Measurements from ENCODE around the gene ADAM22.

The ADAM22 gene

GRCh38 chr7:88041583-88041982 lies 107.5 kb downstream of the ADAM22 start:
- DNase-seq = no peak

DNA sequence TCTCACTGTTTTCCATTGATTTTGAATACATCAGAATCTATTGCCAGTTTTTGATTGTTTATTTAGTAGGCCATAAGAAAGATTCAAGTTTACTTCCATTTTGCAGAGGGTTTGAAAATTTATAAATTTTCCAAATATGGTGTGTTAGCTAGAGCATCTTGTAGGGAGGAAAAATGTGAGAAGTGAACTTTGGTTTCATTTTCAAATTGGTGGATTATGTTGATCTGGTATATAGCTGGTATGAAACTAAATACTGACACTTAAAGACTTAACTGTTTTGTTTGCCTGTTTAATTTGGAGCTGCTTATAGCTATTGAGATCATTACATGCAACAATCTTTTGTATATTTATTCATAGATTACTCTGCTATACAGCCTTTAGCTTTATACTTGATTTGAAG lies 108.1 kb downstream of the ADAM22 start:
- no peak for DNase-seq

GRCh38 chr7:88042803-88043202 lies 108.8 kb downstream of the ADAM22 start:
- no peak for DNase-seq

DNA sequence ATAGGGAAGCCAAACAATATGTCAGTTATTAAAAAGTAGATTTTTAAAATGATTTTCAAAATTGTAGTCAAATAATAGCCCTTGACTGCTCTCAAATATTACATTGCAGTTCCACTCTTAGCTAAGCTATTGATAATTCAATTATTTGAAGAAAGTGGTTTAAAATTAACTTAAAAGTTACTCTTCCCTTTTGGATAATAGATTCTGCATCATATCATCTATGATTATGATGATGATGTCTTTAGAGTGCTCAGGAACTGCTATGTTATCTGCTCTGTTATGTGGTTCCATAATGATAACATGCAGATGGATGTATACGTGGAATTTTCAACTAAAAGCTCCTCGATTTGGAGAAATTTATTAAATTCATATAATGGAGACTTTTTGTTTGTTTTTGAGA lies 110.0 kb downstream of the ADAM22 start:
- no peak for DNase-seq

GRCh38 chr7:88046839-88047573 lies 113.0 kb downstream of the ADAM22 start:
- DNase-seq = no peak

GRCh38 chr7:88057655-88058054 lies 123.6 kb downstream of the ADAM22 start:
- DNase-seq = no peak

- DNase-seq = no peak
These were observed 128.2 kb downstream of the ADAM22 start for GRCh38 chr7:88062238-88062637.

DNA sequence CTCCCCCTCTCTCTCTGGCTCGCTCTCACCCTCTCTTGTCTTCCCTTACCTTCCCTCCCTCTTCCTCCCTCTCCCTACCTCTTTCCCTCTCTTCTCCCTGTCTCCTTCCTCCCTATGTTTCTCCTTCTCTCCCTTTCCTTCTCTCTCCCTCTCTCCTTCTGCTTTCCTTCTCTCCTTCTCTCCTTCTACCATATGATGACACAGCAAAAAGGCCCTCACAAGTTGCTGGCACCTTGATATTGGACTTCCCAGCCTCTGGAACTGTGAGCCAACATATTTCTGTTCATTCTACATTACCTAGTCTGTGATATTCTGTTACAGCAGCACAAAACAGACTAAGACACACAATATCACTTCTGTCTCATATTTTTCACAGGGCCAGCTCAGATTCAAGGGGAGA lies 135.0 kb downstream of the ADAM22 start:
- no peak for DNase-seq

DNA sequence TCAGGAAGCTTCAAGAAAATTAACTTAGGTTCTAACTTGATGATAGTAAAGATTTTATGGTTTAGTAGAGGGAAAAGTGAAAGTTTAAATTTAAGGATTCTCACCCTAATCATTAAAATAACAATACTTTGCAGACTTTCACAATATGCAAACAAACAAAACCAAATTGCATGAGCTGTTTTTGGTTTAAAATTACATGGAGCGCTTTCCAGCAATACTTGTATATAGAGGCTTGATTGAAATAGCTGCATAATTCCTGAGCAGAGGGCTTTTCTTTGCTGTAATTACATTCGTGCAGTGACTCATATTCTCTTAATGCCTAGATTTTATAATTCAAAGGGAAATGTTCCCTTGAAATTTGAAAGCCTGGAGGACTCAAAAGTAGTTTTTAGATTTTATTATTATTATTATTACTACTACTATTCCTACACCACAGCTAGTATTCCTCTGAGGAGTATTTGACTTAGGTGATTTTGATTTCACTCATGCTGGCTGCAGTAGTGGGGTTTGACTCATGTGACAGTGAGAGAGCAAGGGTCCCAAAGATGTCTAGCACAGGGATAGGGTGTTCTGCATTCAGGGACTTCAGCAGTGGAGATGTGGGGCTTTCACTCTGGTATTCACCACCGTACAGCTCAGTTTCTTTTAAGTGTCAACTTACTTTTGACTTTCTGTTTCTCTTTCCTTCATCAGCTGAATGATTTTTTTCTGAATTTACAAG lies 138.1 kb downstream of the ADAM22 start:
- DNase-seq = no peak

DNA sequence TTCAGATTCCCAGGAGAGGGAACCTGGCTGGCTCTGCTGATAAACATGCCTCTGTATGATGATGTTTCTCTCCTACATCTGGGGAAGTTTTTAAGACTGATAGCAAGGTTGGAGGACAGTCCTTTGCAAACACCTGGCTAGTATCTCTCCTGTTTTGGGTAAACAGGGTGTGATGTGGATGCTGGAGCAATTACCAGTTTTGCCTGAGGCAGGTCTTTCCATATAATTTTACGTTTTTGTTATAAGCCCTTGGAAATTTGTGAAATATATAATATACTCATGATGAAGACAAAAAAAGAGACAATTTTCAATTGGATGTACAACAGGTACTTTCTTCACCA lies 138.6 kb downstream of the ADAM22 start:
- no peak for DNase-seq

DNA sequence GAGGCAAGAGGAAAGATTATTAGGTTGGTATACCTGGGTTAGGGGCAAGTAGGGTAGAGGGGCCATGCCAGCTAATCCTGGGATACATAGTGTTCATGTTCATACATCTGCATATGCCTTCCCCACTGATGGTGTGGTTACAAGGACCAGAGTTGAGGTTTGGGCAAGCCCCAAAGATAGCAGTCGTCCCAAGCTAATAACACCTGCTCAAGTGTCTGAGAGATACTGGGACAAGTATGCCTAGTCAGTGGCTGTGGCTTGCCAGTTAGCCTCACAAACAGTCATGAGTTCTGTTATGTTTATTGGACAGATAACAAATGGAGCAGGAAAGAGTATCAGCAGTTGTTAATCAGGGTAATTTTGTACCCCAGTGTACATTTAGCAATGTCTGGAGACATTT lies 139.6 kb downstream of the ADAM22 start:
- no peak for DNase-seq

- peak; percentile 40 for DNase-seq
These were observed 141.2 kb downstream of the ADAM22 start for GRCh38 chr7:88075216-88075615.

DNA sequence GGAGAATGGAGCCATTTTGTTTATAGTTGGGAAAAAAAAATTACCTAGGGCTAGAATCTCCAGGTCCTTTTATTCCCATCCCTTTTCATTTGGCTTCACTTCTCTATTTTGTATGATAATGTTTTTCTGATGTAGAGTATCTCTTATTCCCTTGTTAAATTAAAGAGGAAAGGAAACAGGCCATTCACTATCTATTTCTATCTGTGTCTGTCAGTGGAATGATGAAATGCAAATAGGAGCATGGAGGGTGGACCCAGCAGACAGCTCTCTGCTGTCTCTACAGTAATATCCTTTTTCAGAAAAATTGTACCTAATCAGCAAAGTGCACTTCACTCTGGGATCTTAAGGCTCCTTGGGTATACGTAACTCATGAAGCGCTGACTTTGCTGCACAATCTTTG lies 149.8 kb downstream of the ADAM22 start:
- no peak for DNase-seq

DNA sequence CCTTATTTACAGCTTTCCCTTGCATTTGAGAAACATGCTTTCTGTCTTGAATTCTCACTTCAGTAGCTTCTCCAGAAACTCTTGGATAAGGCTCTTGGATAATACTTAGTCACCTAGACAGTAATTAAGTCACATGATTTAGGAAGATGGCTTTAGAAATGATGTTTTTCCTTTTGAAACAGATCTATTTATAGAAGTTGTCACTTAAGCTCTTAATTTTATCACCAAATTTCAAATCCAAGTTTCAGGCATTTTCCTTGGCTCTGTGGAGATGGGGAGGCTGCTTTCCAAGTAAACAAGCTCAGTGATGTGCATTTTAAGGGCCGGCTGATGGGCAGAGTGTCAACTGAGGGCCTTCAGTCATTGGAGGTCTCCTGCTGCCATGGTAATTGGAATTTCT lies 155.5 kb downstream of the ADAM22 start:
- no peak for DNase-seq

GRCh38 chr7:88090240-88090639 lies 156.2 kb downstream of the ADAM22 start:
- no peak for DNase-seq

DNA sequence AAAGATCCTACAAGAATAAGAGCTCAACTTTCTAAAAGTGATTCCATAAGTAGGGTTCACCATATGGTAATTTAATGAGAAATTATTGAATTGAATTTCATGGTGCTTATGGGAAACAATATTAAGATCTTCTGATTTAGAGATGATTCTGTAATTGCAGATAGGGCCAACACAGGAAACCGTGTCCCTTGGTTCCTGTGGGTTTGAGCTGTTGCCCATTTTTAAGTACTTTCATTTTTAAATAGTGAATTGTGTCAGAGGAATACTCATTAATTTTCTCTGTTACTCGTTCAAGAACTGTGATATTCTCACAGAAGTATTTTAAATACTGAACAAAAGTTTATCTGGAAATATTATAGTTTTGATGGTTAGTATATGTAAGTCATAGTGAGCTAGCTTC lies 156.6 kb downstream of the ADAM22 start:
- DNase-seq = no peak

DNA sequence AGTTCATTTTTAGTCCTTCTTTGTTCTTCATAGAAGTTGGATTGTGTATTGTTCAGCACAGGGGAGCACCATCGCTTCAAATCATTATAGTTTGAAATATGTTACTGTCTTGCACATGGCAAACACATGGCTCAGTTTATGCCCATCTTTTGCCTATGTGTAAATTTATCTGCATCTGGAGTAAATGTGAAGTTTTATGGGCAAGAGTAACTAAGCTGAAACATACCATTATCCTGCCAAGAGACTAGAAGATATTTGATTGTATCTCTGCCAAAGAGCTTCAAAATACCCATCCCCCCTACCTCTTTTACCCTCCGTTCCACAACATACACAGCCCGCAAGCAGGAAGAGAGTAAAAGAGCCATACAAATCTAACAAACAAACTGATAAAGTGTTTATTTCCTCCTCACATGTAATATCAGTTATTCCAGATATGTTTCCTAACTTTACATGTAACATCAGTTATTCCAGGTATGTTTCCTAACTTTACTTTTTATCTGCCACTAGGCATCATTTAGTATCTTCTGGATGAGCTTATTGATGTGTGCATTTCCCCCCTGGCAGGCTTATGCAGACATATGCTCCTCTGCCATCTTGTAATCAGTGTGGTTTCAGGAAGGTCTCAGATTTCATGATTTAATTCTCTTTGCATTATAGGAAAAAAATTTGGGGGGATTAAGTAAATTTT lies 158.1 kb downstream of the ADAM22 start:
- peak; percentile 91 for DNase-seq

- DNase-seq = peak; percentile 91
These were observed 158.6 kb downstream of the ADAM22 start for GRCh38 chr7:88092676-88092999.

GRCh38 chr7:88101769-88102168 lies 167.7 kb downstream of the ADAM22 start:
- no peak for DNase-seq

GRCh38 chr7:88102675-88103074 lies 168.6 kb downstream of the ADAM22 start:
- no peak for DNase-seq

- peak; percentile 86 for DNase-seq
These were observed 170.7 kb downstream of the ADAM22 start for GRCh38 chr7:88104732-88105131.

DNA sequence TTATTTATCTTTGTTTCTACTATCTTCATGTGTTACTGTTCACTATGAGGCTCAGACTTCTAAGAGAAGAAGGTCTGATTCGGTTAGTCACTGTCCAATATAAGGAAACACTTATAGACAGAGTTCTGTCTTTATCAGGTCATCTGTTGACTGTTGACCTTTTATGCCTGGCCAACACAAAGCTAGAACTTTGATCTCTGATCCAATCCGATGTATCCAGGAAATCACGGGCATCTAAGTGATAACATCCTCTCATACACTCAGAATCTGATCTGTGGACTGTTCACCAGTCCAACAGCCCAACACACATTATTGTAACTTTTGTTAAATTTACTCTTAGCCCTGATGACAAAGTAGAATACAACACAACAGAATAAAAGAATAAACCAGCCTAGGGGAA lies 171.2 kb downstream of the ADAM22 start:
- DNase-seq = no peak

- DNase-seq = no peak
These were observed 172.4 kb downstream of the ADAM22 start for GRCh38 chr7:88106434-88106833.

DNA sequence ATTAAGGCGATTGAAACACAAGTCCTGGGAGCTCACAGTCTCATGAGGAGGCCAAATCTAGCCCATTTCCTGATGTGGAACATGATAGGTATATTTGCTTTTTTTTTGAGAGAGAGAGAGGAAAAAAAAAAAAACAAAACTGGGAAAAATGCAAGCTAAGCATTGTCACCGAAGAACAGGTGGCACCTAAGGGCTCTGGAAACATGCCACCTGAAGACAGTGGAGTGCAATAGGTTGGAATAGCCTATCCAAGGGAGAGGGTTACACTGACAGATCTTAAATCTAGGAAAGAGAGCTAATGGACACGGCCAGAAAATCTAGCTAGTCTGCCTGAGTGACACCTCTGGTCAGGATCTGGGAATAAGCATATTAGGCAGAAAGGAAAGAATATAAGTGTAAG lies 175.6 kb downstream of the ADAM22 start:
- no peak for DNase-seq
